Measurements from ENCODE around the gene NUTM1. TPM values are rescaled to one million over a fixed set of nuclear protein-coding genes. Genes with fewer than 3 reads are reported as not detected.

The NUTM1 gene
- total RNA-seq, 1 experiment from 2014 or later: 0.26 TPM

DNA sequence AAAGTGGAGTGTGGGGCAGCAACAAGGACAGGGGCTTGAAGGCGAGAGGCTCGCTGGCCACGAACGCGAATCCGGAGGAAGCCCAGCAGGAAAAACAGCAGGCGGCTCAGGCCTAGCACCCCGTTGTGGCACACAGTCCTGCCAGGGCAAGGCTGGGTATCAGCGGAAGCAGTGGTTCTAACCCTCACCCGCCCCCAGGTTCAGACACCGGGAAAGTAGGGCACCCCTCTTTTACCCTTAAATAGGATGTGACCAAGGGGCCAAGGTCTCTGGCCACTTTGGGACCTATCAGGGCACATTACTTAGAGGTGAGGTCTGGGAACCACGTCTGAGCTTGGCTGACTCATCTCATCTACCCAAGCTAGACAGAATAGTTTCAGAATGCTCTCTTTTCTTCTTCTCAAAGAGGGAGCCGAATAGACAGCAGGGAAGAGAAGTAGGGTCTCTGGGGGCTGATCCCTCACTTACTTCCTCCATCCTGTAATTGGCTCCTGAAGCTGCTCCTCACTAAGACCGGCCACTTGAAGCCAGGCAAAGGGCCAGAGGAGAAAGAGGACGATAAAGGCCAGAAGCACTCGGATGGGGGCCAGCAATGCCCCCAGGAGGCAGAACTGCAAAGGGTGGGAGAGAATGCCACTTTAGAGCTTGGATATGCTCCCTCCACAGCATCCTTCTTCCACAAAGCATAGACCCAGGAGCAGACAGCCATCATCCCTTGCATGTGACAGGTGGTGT lies 22.1 kb downstream of the NUTM1 start:
- Histone ChIP-seq H3T11ph (ENCODE audit: low read length) (no peak overlapping the region), H2BK5ac (ENCODE audit: insufficient read length, low read length) (no peak overlapping the region), H2BK20ac (ENCODE audit: low read depth, low read length, poor library complexity, severe bottlenecking) (no peak overlapping the region), H2BK15ac (ENCODE audit: low read depth, low read length) (no peak overlapping the region), H3K4me1 (ENCODE audit: insufficient read depth, low read length) (peaks cover 6% of the 10 kb centered on the region; the same call in 1 of the 2 replicates), H4K8ac (replicated peaks; ENCODE audit: insufficient read length, low read depth, low read length) (no peak overlapping the region), H2AFZ (ENCODE audit: low read length) (no peak overlapping the region), H3K79me2 (ENCODE audit: insufficient read depth, low read length) (peaks cover 6% of the 10 kb centered on the region; the same call in 1 of the 2 replicates), H4K20me1 (ENCODE audit: control insufficient read depth, insufficient read depth, insufficient read length) (no peaks in the 10 kb centered on the region), H3K56ac (ENCODE audit: insufficient read length, low read depth, low read length) (no peak overlapping the region), H4K91ac (ENCODE audit: insufficient read length, low read depth, low read length) (no peak overlapping the region), H3K27ac (ENCODE audit: insufficient read length, low read depth, low read length) (no peak overlapping the region), H4K5ac (ENCODE audit: insufficient read length, low read depth, low read length) (no peak overlapping the region), H3K18ac (ENCODE audit: insufficient read length, low read depth, low read length) (no peak overlapping the region), H3K27me3 (ENCODE audit: insufficient read depth, low read length) (no peaks in the 10 kb centered on the region), H3K14ac (ENCODE audit: insufficient read depth, low read length) (no peak overlapping the region), H3K9me3 (ENCODE audit: control insufficient read depth, low read depth, low read length) (no peaks in the 10 kb centered on the region), H2AK5ac (ENCODE audit: insufficient read length, low read length) (no peak overlapping the region), H3K79me1 (ENCODE audit: insufficient read depth, low read depth, low read length, poor library complexity, severe bottlenecking) (peaks cover 9% of the 10 kb centered on the region), H3K23me2 (ENCODE audit: insufficient read length, low read depth, low read length, poor library complexity, severe bottlenecking) (peaks cover 12% of the 10 kb centered on the region), H3K4ac (ENCODE audit: low read depth, low read length) (no peak overlapping the region), H3K23ac (ENCODE audit: insufficient read length, low read depth, low read length) (no peak overlapping the region), H3K4me2 (ENCODE audit: insufficient read depth, insufficient read length, low read length) (peak overlapping the region; percentile 76), H2BK120ac (ENCODE audit: low read depth, low read length, poor library complexity, severe bottlenecking) (no peak overlapping the region), H3K9ac (ENCODE audit: extremely low read depth, insufficient read length, low read length) (no peak overlapping the region), H2BK12ac (ENCODE audit: insufficient read length, low read depth, low read length) (no peak overlapping the region)
- no peaks in the 10 kb centered on the region; a peak in 1 of 5 replicates for H3K9me3 Mint-ChIP-seq
- peaks cover 21 to 30% of the 10 kb centered on the region in 2 experiments for H3K4me1 Mint-ChIP-seq
- H3K4me3 Mint-ChIP-seq: peak overlapping the region; percentile 96 to 97
- TF ChIP-seq, protein P1, sequence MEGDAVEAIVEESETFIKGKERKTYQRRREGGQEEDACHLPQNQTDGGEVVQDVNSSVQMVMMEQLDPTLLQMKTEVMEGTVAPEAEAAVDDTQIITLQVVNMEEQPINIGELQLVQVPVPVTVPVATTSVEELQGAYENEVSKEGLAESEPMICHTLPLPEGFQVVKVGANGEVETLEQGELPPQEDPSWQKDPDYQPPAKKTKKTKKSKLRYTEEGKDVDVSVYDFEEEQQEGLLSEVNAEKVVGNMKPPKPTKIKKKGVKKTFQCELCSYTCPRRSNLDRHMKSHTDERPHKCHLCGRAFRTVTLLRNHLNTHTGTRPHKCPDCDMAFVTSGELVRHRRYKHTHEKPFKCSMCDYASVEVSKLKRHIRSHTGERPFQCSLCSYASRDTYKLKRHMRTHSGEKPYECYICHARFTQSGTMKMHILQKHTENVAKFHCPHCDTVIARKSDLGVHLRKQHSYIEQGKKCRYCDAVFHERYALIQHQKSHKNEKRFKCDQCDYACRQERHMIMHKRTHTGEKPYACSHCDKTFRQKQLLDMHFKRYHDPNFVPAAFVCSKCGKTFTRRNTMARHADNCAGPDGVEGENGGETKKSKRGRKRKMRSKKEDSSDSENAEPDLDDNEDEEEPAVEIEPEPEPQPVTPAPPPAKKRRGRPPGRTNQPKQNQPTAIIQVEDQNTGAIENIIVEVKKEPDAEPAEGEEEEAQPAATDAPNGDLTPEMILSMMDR (conservative IDR thresholded peaks at IDR 0.05): no peak
- no peak for DNase-seq
- no CpG with 5 or more reads among the region's 16 CpGs for WGBS (ENCODE audit: extremely low coverage, insufficient read length, low lambda C conversion rate)
- peaks cover 14 to 35% (median 34%) of the 10 kb centered on the region in 3 experiments; a peak in 6 of 7 replicates for H3K36me3 Mint-ChIP-seq (ENCODE audit: insufficient read depth in 1 of 3, low read depth in 3 of 3)
- H3K27ac Mint-ChIP-seq: peak overlapping the region in 1 of 3 experiments; percentile 65; a peak in 1 of 7 replicates
- no peaks in the 10 kb centered on the region; the same call in 1 of the 2 replicates for H3K27me3 Mint-ChIP-seq (ENCODE audit: low read depth)

Data from H9 (cell line).